Measurements from ENCODE around the gene RAB37.

- TF ChIP-seq FOSL2 (IDR thresholded peaks at IDR 0.05; ENCODE audit: borderline replicate concordance, low read depth) (no peak), TAF1 (IDR thresholded peaks at IDR 0.05; ENCODE audit: borderline replicate concordance, low read depth, low read length) (no peak), CTCF (IDR thresholded peaks at IDR 0.05) (no peak), FOXM1 (IDR thresholded peaks at IDR 0.05; ENCODE audit: low read depth) (no peak), EP300 (IDR thresholded peaks at IDR 0.05; ENCODE audit: borderline replicate concordance in 1 of 2, low read depth in 1 of 2, low read length in 1 of 2) (no peak), ZBTB33 (IDR thresholded peaks at IDR 0.05; ENCODE audit: borderline replicate concordance, low read depth) (no peak), RFX5 (IDR thresholded peaks at IDR 0.05; ENCODE audit: low read length) (no peak), SMC3 (IDR thresholded peaks at IDR 0.05; ENCODE audit: low read depth, low read length) (no peak), JUND (IDR thresholded peaks at IDR 0.05) (no peak)
Observed at GRCh38 chr17:74750039-74750326, 12.9 kb downstream of the RAB37 start.

Measured in SK-N-SH (cell line).